Activated CD4-positive, alpha-beta T cell treated with anti-CD3 and anti-CD28 coated beads for 1 hour (primary cell): ENCODE data around the gene CMTM4.
"Not testable (repeated sequence)": the region's sequence is repeated elsewhere in the genome, so short reads cannot be mapped to it uniquely, and the experiment has no call there.

ENCODE experiments used
- DNase-seq: peaks from one replicate; pipeline ENCODE4 v3.0.0-alpha.2; 2020

CMTM4 gene

GRCh38 chr16:66668777-66669444 lies 27.6 kb downstream of the CMTM4 start:
- no peak for DNase-seq

DNA sequence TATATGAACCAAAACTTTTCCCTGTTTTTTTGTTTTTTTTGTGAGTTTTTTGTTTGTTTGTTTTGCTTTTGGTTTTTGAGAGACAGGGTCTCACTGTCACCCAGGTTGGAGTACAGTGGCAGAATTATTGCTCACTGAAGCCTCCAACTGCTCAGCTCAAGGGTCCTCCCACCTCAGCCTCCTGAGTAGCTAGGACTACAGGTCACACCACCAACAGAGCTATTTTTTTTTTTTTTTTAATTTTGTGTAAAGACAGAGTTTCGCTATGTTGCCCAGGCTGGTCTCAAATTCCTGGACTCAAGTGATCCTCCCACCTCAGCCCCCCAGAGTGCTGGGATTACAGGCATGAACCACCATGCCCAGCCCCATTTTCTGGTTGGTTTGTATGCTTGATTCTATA lies 28.6 kb downstream of the CMTM4 start:
- DNase-seq, result no peak

DNA sequence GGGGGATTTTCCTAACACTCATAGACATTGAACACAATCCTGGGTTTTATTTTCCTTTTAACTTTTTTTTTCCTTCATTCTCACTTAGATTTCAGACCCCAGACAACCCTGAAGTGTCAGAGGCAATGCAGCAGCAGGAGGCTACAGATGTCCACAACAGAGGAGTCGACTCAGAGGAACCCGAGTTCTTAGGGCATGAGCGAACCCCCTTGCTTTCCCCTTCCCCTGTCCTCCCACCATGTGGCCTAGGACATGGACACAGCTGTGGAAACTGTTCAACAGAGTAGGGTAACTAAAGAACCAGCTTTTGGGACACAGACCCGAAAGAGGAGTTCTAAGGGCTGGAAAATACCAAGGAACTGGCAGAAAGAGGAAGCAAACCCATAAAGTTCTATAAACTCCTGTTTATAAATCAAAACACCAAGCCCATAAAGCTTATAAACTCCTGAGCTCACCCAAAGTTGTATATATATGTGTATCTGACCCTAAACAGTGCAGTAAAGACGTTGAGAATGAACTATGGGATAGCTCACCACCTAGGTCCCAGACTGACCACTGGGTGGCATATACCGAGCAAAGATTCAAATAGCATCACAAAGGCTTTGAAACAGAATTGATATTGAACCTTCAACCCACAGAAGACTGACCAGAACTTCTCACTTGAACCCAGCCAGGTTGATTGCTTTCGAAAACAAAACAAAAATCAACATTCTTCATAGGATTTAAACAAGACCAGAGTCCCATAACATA lies 33.9 kb downstream of the CMTM4 start:
- DNase-seq, result no peak

- DNase-seq, result not testable (repeated sequence)
Observed at GRCh38 chr16:66661671-66662346, 34.7 kb downstream of the CMTM4 start.

DNA sequence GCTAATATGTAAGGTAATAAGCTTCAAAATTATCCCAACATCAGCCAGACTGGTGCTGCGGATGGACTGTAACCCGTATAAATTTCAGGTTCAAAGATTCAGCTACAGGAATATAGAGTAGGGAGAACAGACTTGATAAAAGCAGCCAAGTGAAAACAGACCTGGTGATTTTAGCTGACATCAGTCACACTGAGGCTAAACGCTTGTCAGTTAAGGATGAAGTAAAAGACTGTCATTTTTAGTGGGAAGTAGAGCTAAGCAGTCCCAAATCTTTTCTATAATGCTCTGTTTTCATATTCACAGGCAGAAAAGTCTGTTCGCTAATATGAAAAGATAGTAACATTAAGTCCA lies 35.4 kb downstream of the CMTM4 start:
- DNase-seq, result no peak

DNA sequence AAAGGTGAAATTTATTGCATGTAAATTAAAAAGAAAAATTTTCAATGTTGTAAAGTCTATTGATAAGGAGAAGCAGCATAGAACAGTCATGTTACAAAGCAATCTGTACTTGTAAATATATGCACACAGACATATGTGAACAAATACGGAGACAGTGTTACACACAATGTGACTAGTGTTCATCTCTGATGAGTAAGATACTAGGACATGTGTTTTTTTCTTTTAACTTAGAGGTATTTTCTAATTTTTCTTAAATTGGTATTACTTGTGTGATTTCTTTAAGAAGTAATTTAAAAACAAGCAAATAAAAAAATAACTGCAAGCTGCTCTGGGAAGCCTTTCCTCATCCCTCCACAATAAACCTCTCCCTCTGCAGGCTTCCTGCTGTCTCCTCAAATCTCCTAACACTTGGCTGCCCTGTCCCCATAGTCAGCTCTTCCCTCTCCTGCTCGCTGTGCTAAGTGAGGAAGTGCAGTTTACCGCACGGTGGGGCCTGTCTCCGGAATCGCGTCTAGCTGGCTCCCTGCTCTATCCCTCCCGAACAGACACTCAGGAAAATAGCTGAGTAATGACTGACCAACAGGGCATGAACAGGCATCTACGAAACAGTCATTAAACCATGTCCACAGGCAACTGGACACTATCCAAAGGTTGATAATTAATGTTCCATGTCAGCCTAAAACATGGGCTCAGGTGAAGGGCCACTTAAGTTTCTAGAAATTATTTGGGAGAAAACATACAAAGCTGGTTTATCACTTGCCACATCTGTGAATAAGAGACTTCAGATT lies 35.9 kb downstream of the CMTM4 start:
- DNase-seq, result no peak

GRCh38 chr16:66658860-66659190 lies 37.7 kb downstream of the CMTM4 start:
- no peak for DNase-seq

- no peak for DNase-seq
Observed at GRCh38 chr16:66658143-66658859, 38.2 kb downstream of the CMTM4 start.

DNA sequence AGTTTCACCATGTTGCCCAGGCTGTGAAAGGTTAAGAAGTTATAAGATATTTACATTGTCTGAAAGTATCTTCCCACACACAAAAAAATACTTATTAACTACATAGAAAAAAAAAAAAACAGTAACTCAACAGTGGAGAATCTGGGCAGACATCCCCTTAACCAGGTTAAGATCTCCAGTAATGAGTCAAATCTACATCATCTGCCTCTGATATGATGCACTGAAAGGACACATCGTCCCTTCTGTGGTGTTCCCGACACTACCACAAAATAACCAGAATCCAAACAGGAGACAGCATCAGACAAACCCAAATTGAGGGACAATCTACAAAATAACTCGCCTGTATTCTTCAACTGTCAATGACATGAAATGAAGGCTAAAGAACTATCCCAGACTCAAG lies 40.0 kb downstream of the CMTM4 start:
- no peak for DNase-seq

- DNase-seq, result no peak
Observed at GRCh38 chr16:66653581-66654350, 42.8 kb downstream of the CMTM4 start.

GRCh38 chr16:66652661-66653360 lies 43.7 kb downstream of the CMTM4 start:
- DNase-seq, result no peak

GRCh38 chr16:66651965-66652364 lies 44.6 kb downstream of the CMTM4 start:
- no peak for DNase-seq

- no peak for DNase-seq
Observed at GRCh38 chr16:66651474-66651765, 45.1 kb downstream of the CMTM4 start.

GRCh38 chr16:66650707-66651473 lies 45.7 kb downstream of the CMTM4 start:
- DNase-seq, result peak; percentile 58

DNA sequence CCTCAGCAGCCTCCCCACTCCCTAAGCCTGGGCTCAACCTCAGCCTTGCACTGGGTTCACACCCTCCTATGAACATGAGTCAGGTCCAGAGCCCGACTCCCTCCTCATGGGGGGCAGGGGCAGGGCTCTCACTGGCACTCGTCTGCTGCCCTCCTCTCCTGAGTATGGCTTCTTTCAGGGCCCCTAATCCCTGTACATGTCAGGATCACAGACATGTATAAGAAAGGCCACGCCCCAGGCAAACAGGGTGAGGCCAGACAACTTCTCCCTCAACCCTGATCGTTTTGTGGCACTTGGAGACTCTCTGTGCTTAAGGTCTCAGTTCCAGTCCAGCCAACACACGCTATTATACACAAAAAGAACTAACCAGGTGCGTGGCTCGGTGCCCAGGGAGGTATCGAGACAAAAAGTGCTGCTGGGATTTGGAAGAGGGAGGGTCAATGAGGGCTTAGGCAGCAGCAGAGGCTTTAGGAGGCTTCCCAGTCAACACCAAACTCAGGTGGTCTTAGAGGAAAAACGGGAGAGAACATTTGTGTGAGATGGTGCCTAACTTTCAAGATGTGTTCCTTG lies 46.8 kb downstream of the CMTM4 start:
- no peak for DNase-seq

- DNase-seq, result no peak
Observed at GRCh38 chr16:66649167-66649566, 47.4 kb downstream of the CMTM4 start.

DNA sequence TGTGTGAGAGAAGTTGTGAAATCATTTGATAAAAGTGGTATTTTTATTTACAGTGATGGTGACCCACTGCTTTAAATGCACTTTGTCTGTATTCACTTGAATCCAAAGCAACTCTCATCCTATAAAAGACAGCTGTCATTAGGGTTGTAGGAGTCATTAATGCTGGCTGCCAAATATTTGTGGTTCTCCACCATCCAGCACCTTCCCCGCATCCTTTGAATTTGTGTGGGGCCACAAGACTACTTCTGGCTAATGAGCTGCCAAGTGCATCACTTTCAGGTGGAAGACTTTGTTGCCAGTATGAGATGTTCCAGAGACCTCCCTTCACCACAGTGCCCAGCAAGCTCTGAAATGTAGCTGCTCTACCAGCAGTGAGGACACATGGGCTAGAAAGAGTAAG lies 48.7 kb downstream of the CMTM4 start:
- no peak for DNase-seq

DNA sequence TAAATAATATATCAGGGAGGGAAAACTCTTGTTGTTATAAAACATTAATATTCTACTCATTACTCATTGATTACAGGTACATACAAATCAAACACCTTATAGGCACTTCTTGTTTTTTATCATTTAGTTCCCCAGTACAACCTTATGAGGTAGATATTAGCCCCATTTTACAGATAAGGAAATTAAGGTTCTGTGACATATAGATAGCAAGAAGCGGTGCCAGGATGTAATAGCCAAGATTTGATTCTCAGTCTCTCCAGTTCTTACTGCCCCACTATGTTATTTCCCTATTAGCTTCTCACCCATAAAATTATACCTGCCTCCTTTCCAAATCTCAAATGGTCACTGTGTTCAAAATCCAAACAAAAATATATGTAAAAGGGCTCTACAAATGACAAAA lies 55.2 kb downstream of the CMTM4 start:
- no peak for DNase-seq

- DNase-seq, result no peak
Observed at GRCh38 chr16:66640724-66641314, 55.7 kb downstream of the CMTM4 start.
